WTC11 (cell line): ENCODE measurements around the gene SCNN1B. TPM values are rescaled to one million over a fixed set of nuclear protein-coding genes. Genes with fewer than 3 reads are reported as not detected.

ENCODE experiments used
- ATAC-seq: fragments of 200-7000 bp; cut with Tn5 transposase; 2 replicates; pipeline ENCODE4 v1.10.0; 2021; ENCODE audit warnings: mild to moderate bottlenecking, moderate library complexity
- CTCF ChIA-PET: fragments of 300-600 bp; sonication (Branson Sonifier 250); formaldehyde crosslinking; loops from one replicate; lab custom pipeline; 2021; ENCODE audit warnings: antibody characterized with exemption; lab: Charles Lee
- POLR2A ChIA-PET: fragments of 350-600 bp; sonication (Branson Sonifier 250); formaldehyde crosslinking; loops from one replicate; lab custom pipeline; 2021; ENCODE audit warnings: antibody characterized with exemption; lab: Charles Lee
- DNase-seq: peaks from one replicate; pipeline ENCODE4 v3.0.0; 2021; ENCODE audit warnings: low spot score
- H3K27ac Mint-ChIP-seq: 2 replicates; pipeline ENCODE4 v1.8.0; 2021; ENCODE audit warnings: mixed read lengths
- H3K27me3 Mint-ChIP-seq: 2 replicates; pipeline ENCODE4 v1.8.0; 2021; ENCODE audit warnings: low read depth, mild to moderate bottlenecking, moderate library complexity, mixed read lengths
- H3K36me3 Mint-ChIP-seq: 2 replicates; pipeline ENCODE4 v1.8.0; 2021; ENCODE audit warnings: mixed read lengths
- H3K4me1 Mint-ChIP-seq: 2 replicates; pipeline ENCODE4 v1.8.0; 2022; ENCODE audit warnings: mixed read lengths
- H3K4me3 Mint-ChIP-seq: 2 replicates; pipeline ENCODE4 v1.8.0; 2021; ENCODE audit warnings: mild to moderate bottlenecking, moderate library complexity, mixed read lengths
- H3K9me3 Mint-ChIP-seq: 2 replicates; pipeline ENCODE4 v1.8.0; 2021; ENCODE audit warnings: mixed read lengths
- CBFB ChIP-seq: sonication (generic); formaldehyde crosslinking; IDR thresholded peaks from 2 replicates; pipeline ENCODE4 v1.8.1; 2022; ENCODE audit warnings: mild to moderate bottlenecking, low read depth, missing genetic modification reagents
- CREM ChIP-seq: sonication (generic); formaldehyde crosslinking; IDR thresholded peaks from 2 replicates; pipeline ENCODE4 v1.8.1; 2022; ENCODE audit warnings: mild to moderate bottlenecking, missing genetic modification reagents, moderate library complexity
- ELF4 ChIP-seq: sonication (generic); formaldehyde crosslinking; IDR thresholded peaks from 2 replicates; pipeline ENCODE4 v1.8.1; 2022; ENCODE audit warnings: low read depth, mild to moderate bottlenecking, moderate library complexity, missing genetic modification reagents
- FOXP1 ChIP-seq: sonication (generic); formaldehyde crosslinking; IDR thresholded peaks from 2 replicates; pipeline ENCODE4 v1.8.0; 2022; ENCODE audit warnings: missing genetic modification reagents, mild to moderate bottlenecking, moderate library complexity, borderline replicate concordance
- GTF2I ChIP-seq: fragments of 250-450 bp; sonication (Bioruptor Pico); conservative IDR thresholded peaks from 2 replicates; pipeline ENCODE4 v1.4.0; 2021; ENCODE audit warnings: mild to moderate bottlenecking
- NFATC4 ChIP-seq: fragments of 250-450 bp; sonication (Bioruptor Pico); IDR thresholded peaks from 2 replicates; pipeline ENCODE4 v1.9.0; 2021; ENCODE audit warnings: mild to moderate bottlenecking
- RELA ChIP-seq: sonication (generic); formaldehyde crosslinking; IDR thresholded peaks from 2 replicates; pipeline ENCODE4 v1.8.1; 2022; ENCODE audit warnings: missing genetic modification reagents, mild to moderate bottlenecking, borderline replicate concordance
- RORB ChIP-seq: fragments of 250-450 bp; sonication (Bioruptor Pico); IDR thresholded peaks from 2 replicates; pipeline ENCODE4 v1.9.0; 2021; ENCODE audit warnings: mild to moderate bottlenecking
- TCF7 ChIP-seq: sonication (generic); formaldehyde crosslinking; IDR thresholded peaks from 2 replicates; pipeline ENCODE4 v1.8.0; 2022; ENCODE audit warnings: mild to moderate bottlenecking, low read depth, missing genetic modification reagents, moderate library complexity
- TEAD1 ChIP-seq: sonication (generic); formaldehyde crosslinking; IDR thresholded peaks from 2 replicates; pipeline ENCODE4 v1.8.0; 2022; ENCODE audit warnings: mild to moderate bottlenecking, missing genetic modification reagents
- TP53 ChIP-seq: sonication (generic); formaldehyde crosslinking; IDR thresholded peaks from 2 replicates; pipeline ENCODE4 v1.8.1; 2023; ENCODE audit warnings: mild to moderate bottlenecking, missing genetic modification reagents
- ZNF232 ChIP-seq: sonication (generic); formaldehyde crosslinking; IDR thresholded peaks from 2 replicates; pipeline ENCODE4 v1.8.0; 2022; ENCODE audit warnings: mild to moderate bottlenecking, missing genetic modification reagents
- ZNF263 ChIP-seq: sonication (generic); formaldehyde crosslinking; IDR thresholded peaks from 2 replicates; pipeline ENCODE4 v1.8.1; 2022; ENCODE audit warnings: low read depth, mild to moderate bottlenecking, moderate library complexity, missing genetic modification reagents
- ZNF416 ChIP-seq: fragments of 250-450 bp; sonication (Bioruptor Pico); IDR thresholded peaks from 2 replicates; pipeline ENCODE4 v1.9.0; 2021; ENCODE audit warnings: mild to moderate bottlenecking, inconsistent platforms
- total RNA-seq: library from RNA; stranded (reverse); gene quantifications from 3 replicates; pipeline ENCODE4 v1.2.3, GENCODE V29; 2021
- TF ChIP-seq, protein P1 (sequence below): fragments of 250-450 bp; sonication (Bioruptor Pico); IDR thresholded peaks from 2 replicates; pipeline ENCODE4 v1.9.0; 2021; ENCODE audit warnings: mild to moderate bottlenecking, borderline replicate concordance
- TF ChIP-seq, protein P2 (sequence below): sonication (generic); formaldehyde crosslinking; IDR thresholded peaks from 2 replicates; pipeline ENCODE4 v1.8.1; 2023; ENCODE audit warnings: mild to moderate bottlenecking, missing genetic modification reagents
- TF ChIP-seq, protein P3 (sequence below): sonication (generic); formaldehyde crosslinking; IDR thresholded peaks from 2 replicates; pipeline ENCODE4 v1.8.0; 2022; ENCODE audit warnings: mild to moderate bottlenecking, missing genetic modification reagents
- TF ChIP-seq, protein P4 (sequence below): sonication (generic); formaldehyde crosslinking; IDR thresholded peaks from 2 replicates; pipeline ENCODE4 v1.8.1; 2022; ENCODE audit warnings: mild to moderate bottlenecking, moderate library complexity, missing genetic modification reagents

The SCNN1B gene
- total RNA-seq, 1 experiment from 2014 or later = 4.8 TPM

DNA sequence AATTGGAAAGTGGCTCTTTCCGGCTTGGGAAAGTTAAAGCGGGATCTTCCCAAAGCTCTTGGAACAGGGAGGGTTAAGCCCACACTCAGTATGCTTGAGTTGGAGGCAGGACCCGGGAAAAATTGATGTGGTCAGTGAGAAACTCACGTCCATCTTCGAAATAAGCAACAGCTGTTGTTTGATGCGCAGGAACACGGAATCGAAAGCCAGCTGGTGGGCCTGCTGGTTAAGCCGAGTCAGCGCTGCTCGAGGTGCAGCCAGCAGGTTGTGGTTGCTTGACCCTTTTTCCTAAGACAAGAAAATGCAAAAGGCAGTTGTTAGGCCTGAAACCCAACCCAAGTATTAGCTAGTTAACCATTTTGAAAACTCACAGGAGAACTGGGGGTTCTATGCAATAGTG lies 101.4 kb downstream of the SCNN1B start (continued):
- TF ChIP-seq, protein P1, sequence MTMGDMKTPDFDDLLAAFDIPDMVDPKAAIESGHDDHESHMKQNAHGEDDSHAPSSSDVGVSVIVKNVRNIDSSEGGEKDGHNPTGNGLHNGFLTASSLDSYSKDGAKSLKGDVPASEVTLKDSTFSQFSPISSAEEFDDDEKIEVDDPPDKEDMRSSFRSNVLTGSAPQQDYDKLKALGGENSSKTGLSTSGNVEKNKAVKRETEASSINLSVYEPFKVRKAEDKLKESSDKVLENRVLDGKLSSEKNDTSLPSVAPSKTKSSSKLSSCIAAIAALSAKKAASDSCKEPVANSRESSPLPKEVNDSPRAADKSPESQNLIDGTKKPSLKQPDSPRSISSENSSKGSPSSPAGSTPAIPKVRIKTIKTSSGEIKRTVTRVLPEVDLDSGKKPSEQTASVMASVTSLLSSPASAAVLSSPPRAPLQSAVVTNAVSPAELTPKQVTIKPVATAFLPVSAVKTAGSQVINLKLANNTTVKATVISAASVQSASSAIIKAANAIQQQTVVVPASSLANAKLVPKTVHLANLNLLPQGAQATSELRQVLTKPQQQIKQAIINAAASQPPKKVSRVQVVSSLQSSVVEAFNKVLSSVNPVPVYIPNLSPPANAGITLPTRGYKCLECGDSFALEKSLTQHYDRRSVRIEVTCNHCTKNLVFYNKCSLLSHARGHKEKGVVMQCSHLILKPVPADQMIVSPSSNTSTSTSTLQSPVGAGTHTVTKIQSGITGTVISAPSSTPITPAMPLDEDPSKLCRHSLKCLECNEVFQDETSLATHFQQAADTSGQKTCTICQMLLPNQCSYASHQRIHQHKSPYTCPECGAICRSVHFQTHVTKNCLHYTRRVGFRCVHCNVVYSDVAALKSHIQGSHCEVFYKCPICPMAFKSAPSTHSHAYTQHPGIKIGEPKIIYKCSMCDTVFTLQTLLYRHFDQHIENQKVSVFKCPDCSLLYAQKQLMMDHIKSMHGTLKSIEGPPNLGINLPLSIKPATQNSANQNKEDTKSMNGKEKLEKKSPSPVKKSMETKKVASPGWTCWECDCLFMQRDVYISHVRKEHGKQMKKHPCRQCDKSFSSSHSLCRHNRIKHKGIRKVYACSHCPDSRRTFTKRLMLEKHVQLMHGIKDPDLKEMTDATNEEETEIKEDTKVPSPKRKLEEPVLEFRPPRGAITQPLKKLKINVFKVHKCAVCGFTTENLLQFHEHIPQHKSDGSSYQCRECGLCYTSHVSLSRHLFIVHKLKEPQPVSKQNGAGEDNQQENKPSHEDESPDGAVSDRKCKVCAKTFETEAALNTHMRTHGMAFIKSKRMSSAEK (CRISPR knock-in tag) = no peak
- TF ChIP-seq TCF7 (CRISPR knock-in tag) (no peak), ZNF416 (CRISPR knock-in tag) (no peak), TP53 (CRISPR knock-in tag) (no peak), NFATC4 (no peak), CBFB (no peak), RORB (CRISPR knock-in tag) (no peak)
- TF ChIP-seq, protein P2, sequence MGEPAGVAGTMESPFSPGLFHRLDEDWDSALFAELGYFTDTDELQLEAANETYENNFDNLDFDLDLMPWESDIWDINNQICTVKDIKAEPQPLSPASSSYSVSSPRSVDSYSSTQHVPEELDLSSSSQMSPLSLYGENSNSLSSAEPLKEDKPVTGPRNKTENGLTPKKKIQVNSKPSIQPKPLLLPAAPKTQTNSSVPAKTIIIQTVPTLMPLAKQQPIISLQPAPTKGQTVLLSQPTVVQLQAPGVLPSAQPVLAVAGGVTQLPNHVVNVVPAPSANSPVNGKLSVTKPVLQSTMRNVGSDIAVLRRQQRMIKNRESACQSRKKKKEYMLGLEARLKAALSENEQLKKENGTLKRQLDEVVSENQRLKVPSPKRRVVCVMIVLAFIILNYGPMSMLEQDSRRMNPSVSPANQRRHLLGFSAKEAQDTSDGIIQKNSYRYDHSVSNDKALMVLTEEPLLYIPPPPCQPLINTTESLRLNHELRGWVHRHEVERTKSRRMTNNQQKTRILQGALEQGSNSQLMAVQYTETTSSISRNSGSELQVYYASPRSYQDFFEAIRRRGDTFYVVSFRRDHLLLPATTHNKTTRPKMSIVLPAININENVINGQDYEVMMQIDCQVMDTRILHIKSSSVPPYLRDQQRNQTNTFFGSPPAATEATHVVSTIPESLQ (CRISPR knock-in tag) = no peak
- TF ChIP-seq, protein P3, sequence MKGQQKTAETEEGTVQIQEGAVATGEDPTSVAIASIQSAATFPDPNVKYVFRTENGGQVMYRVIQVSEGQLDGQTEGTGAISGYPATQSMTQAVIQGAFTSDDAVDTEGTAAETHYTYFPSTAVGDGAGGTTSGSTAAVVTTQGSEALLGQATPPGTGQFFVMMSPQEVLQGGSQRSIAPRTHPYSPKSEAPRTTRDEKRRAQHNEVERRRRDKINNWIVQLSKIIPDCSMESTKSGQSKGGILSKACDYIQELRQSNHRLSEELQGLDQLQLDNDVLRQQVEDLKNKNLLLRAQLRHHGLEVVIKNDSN (CRISPR knock-in tag) = no peak
- TF ChIP-seq, all 79 proteins: peak for 0

DNA sequence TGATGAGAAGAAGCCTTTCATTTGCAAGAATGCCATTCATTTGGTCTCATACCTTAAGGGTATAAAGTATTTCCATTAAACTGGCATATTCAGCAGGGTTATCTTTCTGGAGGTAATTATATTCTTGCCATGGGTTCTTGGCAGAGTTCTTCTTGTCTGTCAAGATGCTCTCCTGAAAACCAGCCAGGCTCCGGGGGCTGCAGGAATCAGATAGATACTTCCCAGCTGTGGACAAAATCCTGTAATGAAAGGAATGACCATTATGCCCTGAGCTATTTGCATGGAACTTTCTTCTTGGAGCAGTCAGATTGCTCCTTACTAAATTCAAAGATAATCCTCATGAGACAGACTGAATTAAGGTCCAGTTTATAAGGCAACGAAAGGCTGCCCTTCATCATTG lies 103.9 kb downstream of the SCNN1B start:
- peaks cover 24% of the 10 kb centered on the region for H3K4me1 Mint-ChIP-seq
- H3K36me3 Mint-ChIP-seq = peaks cover 38% of the 10 kb centered on the region
- ATAC-seq = no peak
- POLR2A ChIA-PET = no interaction called here
- TF ChIP-seq ZNF263 (CRISPR knock-in tag) (no peak), RELA (CRISPR knock-in tag) (no peak), GTF2I (CRISPR knock-in tag) (no peak), TEAD1 (CRISPR knock-in tag) (no peak), CREM (CRISPR knock-in tag) (no peak), FOXP1 (CRISPR knock-in tag) (no peak), ELF4 (CRISPR knock-in tag) (no peak), ZNF232 (CRISPR knock-in tag) (no peak)
- TF ChIP-seq, protein P4, sequence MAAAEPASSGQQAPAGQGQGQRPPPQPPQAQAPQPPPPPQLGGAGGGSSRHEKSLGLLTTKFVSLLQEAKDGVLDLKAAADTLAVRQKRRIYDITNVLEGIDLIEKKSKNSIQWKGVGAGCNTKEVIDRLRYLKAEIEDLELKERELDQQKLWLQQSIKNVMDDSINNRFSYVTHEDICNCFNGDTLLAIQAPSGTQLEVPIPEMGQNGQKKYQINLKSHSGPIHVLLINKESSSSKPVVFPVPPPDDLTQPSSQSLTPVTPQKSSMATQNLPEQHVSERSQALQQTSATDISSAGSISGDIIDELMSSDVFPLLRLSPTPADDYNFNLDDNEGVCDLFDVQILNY (CRISPR knock-in tag) = no peak
- no peak for DNase-seq
- H3K4me3 Mint-ChIP-seq = no peak overlapping the region
- no peaks in the 10 kb centered on the region for H3K9me3 Mint-ChIP-seq
- H3K27ac Mint-ChIP-seq = no peak overlapping the region
- H3K27me3 Mint-ChIP-seq = no peaks in the 10 kb centered on the region
- CTCF ChIA-PET = no interaction called here
